Liver (tissue), 9 donors: Measurements from ENCODE around the gene TAF6L. TPM values are rescaled to one million over a fixed set of nuclear protein-coding genes. Genes with fewer than 3 reads are reported as not detected.

ENCODE experiments used
- DNase-seq: peaks from one replicate; pipeline ENCODE4 v3.0.0-alpha.2; 2017; ENCODE audit warnings: low spot score
- H3K27ac ChIP-seq, 2 donors: one replicate each; pipeline ENCODE4 v1.7.0; 2013; ENCODE audit warnings: inconsistent platforms in 2 of 2, low read length in 2 of 2, control low read depth in 1 of 2, low read depth in 1 of 2, mild to moderate bottlenecking in 1 of 2
- H3K27me3 ChIP-seq, 4 donors: one replicate each; pipeline versions ENCODE4 v1.6.1 to v1.7.0; 2013; ENCODE audit warnings: low read length in 3 of 4, inconsistent platforms in 1 of 4, mild to moderate bottlenecking in 1 of 4, moderate library complexity in 1 of 4; ENCODE audit not compliant: control insufficient read depth in 4 of 4, insufficient read depth in 4 of 4
- H3K36me3 ChIP-seq, 4 donors: one replicate each; pipeline versions ENCODE4 v1.6.1 to v1.7.0; 2013; ENCODE audit warnings: low read length in 3 of 4, mild to moderate bottlenecking in 3 of 4, low read depth in 1 of 4, moderate library complexity in 1 of 4; ENCODE audit not compliant: control insufficient read depth in 4 of 4, insufficient read depth in 3 of 4
- H3K4me1 ChIP-seq, 4 donors: one replicate each; pipeline versions ENCODE4 v1.6.1 to v1.7.0; 2013; ENCODE audit warnings: low read length in 3 of 4, mild to moderate bottlenecking in 3 of 4, moderate library complexity in 1 of 4; ENCODE audit not compliant: control insufficient read depth in 4 of 4, insufficient read depth in 4 of 4
- H3K4me3 ChIP-seq, 3 donors: one replicate each; pipeline versions ENCODE4 v1.6.1 to v1.7.0; 2013; ENCODE audit warnings: low read length in 3 of 3, control low read depth in 1 of 3, low read depth in 1 of 3, mild to moderate bottlenecking in 1 of 3
- H3K9ac ChIP-seq, 2 donors: one replicate each; pipeline ENCODE4 v1.7.0; 2013; ENCODE audit warnings: low read length in 2 of 2, mild to moderate bottlenecking in 2 of 2, moderate library complexity in 2 of 2, control low read depth in 1 of 2, low read depth in 1 of 2
- H3K9me3 ChIP-seq, 4 donors: one replicate each; pipeline versions ENCODE4 v1.6.1 to v1.7.0; 2013; ENCODE audit warnings: low read length in 3 of 4; ENCODE audit not compliant: control insufficient read depth in 4 of 4
- EGR1 ChIP-seq, 2 donors: IDR thresholded peaks; 2 replicates each; pipeline ENCODE4 v1.6.1; 2016 to 2018; ENCODE audit warnings: antibody characterized with exemption in 2 of 2, low read depth in 2 of 2
- FOXA1 ChIP-seq: IDR thresholded peaks from 2 replicates; pipeline ENCODE4 v1.6.1; 2016; ENCODE audit warnings: antibody characterized with exemption
- FOXA2 ChIP-seq: IDR thresholded peaks from 2 replicates; pipeline ENCODE4 v1.6.1; 2016; ENCODE audit warnings: antibody characterized with exemption
- GABPA ChIP-seq, 2 donors: IDR thresholded peaks in 1 of 2; conservative IDR thresholded peaks in 1 of 2; 2 replicates each; pipeline ENCODE4 v1.6.1; 2016; ENCODE audit warnings: antibody characterized with exemption in 2 of 2, mild to moderate bottlenecking in 1 of 2, moderate library complexity in 1 of 2
- HNF4A ChIP-seq, 2 donors: conservative IDR thresholded peaks; 2 replicates each; pipeline ENCODE4 v1.6.1; 2016; ENCODE audit warnings: antibody characterized with exemption in 2 of 2, mild to moderate bottlenecking in 2 of 2
- HNF4G ChIP-seq: IDR thresholded peaks from 2 replicates; pipeline ENCODE4 v1.6.1; 2016; ENCODE audit warnings: antibody characterized with exemption
- JUND ChIP-seq, 2 donors: IDR thresholded peaks; 2 replicates each; pipeline ENCODE4 v1.6.1; 2016; ENCODE audit warnings: antibody characterized with exemption in 2 of 2
- NR2F2 ChIP-seq: IDR thresholded peaks from 2 replicates; pipeline ENCODE4 v1.6.1; 2016; ENCODE audit warnings: antibody characterized with exemption
- RAD21 ChIP-seq, 2 donors: IDR thresholded peaks; 2 replicates each; pipeline ENCODE4 v1.6.1; 2016; ENCODE audit warnings: antibody characterized with exemption in 2 of 2, mild to moderate bottlenecking in 2 of 2
- RXRA ChIP-seq, 2 donors: IDR thresholded peaks; 2 replicates each; pipeline ENCODE4 v1.6.1; 2017 to 2018; ENCODE audit warnings: antibody characterized with exemption in 2 of 2, mild to moderate bottlenecking in 1 of 2
- SP1 ChIP-seq: IDR thresholded peaks from 2 replicates; pipeline ENCODE4 v1.6.1; 2018; ENCODE audit warnings: antibody characterized with exemption, mild to moderate bottlenecking
- TAF1 ChIP-seq: conservative IDR thresholded peaks from 2 replicates; pipeline ENCODE4 v1.6.1; 2016; ENCODE audit warnings: antibody characterized with exemption, mild to moderate bottlenecking
- YY1 ChIP-seq: IDR thresholded peaks from 2 replicates; pipeline ENCODE4 v1.6.1; 2016; ENCODE audit warnings: antibody characterized with exemption, mild to moderate bottlenecking
- WGBS: extraction: QIAGEN DNeasy Blood & Tissue Kit; methylation state at CpG from one replicate; pipeline ENCODE4 v1.1.7; 2013; 5-methylcytosine and 5-hydroxymethylcytosine counted together
- polyA plus RNA-seq, 2 donors: library from polyadenylated mRNA; stranded (reverse) in 1 of 2; unstranded in 1 of 2; fragments of 200-250 nt in 1 of 2; fragments of >200 nt in 1 of 2; fragmentation: Nextera tagmentation in 1 of 2; extraction: Ambion mirVana in 1 of 2; gene quantifications; one replicate each; pipeline versions ENCODE4 v1.2.1 to v1.2.3, GENCODE V29; 2013 to 2015
- total RNA-seq, 2 donors: library from RNA; depleted of rRNA; stranded (reverse); fragments of >200 nt; gene quantifications; one replicate each; pipeline ENCODE4 v1.2.3, GENCODE V29; 2014
- TF ChIP-seq, protein P1 (sequence below): fragments of 150-350 bp; IDR thresholded peaks from 2 replicates; pipeline ENCODE4 v1.5.1; 2017; ENCODE audit warnings: improper control_type of control experiment, low read depth, low read length; ENCODE audit not compliant: missing input control
- TF ChIP-seq, protein P2 (sequence below): IDR thresholded peaks from 2 replicates; pipeline ENCODE4 v1.6.1; 2016; ENCODE audit warnings: antibody characterized with exemption
- TF ChIP-seq, protein P3 (sequence below): IDR thresholded peaks from 2 replicates; pipeline ENCODE4 v1.6.1; 2016; ENCODE audit warnings: antibody characterized with exemption, mild to moderate bottlenecking
- TF ChIP-seq, protein P4 (sequence below): IDR thresholded peaks from 2 replicates; pipeline ENCODE4 v1.6.1; 2016; ENCODE audit warnings: antibody characterized with exemption
- TF ChIP-seq, protein P5 (sequence below): IDR thresholded peaks from 2 replicates; pipeline ENCODE4 v1.6.1; 2016; ENCODE audit warnings: antibody characterized with exemption
- donor health status: healthy.
- donor health status: healthy.
- donor health status: healthy.
- donor health status: healthy.
- donor health status: healthy.

The TAF6L gene, protein sequence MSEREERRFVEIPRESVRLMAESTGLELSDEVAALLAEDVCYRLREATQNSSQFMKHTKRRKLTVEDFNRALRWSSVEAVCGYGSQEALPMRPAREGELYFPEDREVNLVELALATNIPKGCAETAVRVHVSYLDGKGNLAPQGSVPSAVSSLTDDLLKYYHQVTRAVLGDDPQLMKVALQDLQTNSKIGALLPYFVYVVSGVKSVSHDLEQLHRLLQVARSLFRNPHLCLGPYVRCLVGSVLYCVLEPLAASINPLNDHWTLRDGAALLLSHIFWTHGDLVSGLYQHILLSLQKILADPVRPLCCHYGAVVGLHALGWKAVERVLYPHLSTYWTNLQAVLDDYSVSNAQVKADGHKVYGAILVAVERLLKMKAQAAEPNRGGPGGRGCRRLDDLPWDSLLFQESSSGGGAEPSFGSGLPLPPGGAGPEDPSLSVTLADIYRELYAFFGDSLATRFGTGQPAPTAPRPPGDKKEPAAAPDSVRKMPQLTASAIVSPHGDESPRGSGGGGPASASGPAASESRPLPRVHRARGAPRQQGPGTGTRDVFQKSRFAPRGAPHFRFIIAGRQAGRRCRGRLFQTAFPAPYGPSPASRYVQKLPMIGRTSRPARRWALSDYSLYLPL
- total RNA-seq (10 to 100 TPM in 1 of 2 donors, 1 to 10 TPM in 1; 8.5 to 25.2 TPM), polyA plus RNA-seq (10 to 100 TPM in 1 of 2 donors, 1 to 10 TPM in 1; 5.8 to 12.8 TPM)

DNA sequence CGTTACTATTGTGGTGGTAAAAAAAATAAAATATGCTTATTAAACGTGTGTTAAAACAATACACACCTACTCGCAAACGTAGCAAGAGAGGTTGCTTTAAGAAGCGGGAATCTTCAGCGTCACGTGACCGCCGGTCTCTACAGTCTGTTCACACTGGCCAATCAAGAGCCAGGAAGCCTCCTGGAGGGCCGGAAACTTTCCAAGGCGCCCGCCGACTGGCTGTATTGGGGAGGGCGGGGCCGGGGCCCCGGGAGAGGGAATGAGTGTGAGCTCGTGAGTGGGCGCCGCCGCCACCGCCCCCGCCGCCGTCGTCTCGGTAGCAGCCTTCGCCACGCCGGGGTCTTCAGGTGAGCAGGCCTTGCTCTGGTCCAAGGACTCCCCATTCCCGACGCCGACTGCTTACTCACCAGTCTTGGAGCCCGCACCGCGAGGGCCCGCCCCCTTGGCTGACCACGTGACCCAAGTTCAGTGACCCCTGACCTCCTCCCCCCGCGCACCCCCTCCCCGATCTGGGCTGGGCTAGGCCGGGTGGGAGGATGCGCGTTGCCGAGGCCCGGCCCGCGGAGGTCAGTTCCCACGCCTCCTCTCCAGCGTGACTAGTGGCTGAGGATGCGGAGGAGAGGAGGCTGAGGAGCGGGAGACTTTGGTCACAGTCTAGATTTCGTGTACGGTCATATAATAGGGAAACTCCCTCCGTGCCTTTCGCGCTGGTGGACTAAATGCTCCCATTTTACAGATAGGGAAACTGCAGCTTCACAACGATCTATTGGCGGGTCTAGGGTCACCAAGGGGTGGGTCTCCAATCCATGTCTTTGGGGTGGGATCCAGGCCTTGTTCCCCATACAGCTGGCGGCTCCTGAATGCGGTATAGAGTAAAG lies at the start of gene TAF6L:
Gene TAF6L (plus strand): TSS at position 253 of the 878 bp plus-strand sequence. CDS start 4,388 bp downstream, outside the sequence.
- Histone ChIP-seq H3K27me3 (no peaks in the 10 kb centered on the region), H3K4me3 (peak within 1 kb of the TSS; percentile 66 to 70 (median 68)), H3K27ac (peak within 1 kb of the TSS; percentile 94), H3K9ac (peak within 1 kb of the TSS; percentile 57 to 62), H3K9me3 (no peaks in the 10 kb centered on the region), H3K36me3 (peaks cover 2 to 24% (median 13%) of the 10 kb centered on the region in 4 donors), H3K4me1 (peaks cover 4 to 23% (median 17%) of the 10 kb centered on the region in 4 donors)
- no peak for TF ChIP-seq RAD21 (IDR thresholded peaks at IDR 0.05)
- TF ChIP-seq, protein P1, sequence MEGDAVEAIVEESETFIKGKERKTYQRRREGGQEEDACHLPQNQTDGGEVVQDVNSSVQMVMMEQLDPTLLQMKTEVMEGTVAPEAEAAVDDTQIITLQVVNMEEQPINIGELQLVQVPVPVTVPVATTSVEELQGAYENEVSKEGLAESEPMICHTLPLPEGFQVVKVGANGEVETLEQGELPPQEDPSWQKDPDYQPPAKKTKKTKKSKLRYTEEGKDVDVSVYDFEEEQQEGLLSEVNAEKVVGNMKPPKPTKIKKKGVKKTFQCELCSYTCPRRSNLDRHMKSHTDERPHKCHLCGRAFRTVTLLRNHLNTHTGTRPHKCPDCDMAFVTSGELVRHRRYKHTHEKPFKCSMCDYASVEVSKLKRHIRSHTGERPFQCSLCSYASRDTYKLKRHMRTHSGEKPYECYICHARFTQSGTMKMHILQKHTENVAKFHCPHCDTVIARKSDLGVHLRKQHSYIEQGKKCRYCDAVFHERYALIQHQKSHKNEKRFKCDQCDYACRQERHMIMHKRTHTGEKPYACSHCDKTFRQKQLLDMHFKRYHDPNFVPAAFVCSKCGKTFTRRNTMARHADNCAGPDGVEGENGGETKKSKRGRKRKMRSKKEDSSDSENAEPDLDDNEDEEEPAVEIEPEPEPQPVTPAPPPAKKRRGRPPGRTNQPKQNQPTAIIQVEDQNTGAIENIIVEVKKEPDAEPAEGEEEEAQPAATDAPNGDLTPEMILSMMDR: no peak
- TF ChIP-seq FOXA2: no peak
- TF ChIP-seq FOXA1: no peak
- peak; percentile 77 to 90 for TF ChIP-seq RXRA (IDR thresholded peaks at IDR 0.05)
- TF ChIP-seq, protein P2, sequence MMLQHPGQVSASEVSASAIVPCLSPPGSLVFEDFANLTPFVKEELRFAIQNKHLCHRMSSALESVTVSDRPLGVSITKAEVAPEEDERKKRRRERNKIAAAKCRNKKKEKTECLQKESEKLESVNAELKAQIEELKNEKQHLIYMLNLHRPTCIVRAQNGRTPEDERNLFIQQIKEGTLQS: no peak
- TF ChIP-seq, protein P3, sequence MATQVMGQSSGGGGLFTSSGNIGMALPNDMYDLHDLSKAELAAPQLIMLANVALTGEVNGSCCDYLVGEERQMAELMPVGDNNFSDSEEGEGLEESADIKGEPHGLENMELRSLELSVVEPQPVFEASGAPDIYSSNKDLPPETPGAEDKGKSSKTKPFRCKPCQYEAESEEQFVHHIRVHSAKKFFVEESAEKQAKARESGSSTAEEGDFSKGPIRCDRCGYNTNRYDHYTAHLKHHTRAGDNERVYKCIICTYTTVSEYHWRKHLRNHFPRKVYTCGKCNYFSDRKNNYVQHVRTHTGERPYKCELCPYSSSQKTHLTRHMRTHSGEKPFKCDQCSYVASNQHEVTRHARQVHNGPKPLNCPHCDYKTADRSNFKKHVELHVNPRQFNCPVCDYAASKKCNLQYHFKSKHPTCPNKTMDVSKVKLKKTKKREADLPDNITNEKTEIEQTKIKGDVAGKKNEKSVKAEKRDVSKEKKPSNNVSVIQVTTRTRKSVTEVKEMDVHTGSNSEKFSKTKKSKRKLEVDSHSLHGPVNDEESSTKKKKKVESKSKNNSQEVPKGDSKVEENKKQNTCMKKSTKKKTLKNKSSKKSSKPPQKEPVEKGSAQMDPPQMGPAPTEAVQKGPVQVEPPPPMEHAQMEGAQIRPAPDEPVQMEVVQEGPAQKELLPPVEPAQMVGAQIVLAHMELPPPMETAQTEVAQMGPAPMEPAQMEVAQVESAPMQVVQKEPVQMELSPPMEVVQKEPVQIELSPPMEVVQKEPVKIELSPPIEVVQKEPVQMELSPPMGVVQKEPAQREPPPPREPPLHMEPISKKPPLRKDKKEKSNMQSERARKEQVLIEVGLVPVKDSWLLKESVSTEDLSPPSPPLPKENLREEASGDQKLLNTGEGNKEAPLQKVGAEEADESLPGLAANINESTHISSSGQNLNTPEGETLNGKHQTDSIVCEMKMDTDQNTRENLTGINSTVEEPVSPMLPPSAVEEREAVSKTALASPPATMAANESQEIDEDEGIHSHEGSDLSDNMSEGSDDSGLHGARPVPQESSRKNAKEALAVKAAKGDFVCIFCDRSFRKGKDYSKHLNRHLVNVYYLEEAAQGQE: no peak
- no peak for TF ChIP-seq TAF1
- TF ChIP-seq JUND (IDR thresholded peaks at IDR 0.05): peak in 1 of 2 donors; percentile 23
- TF ChIP-seq YY1: peak; percentile 54
- TF ChIP-seq NR2F2: peak; percentile 92
- TF ChIP-seq, protein P4, sequence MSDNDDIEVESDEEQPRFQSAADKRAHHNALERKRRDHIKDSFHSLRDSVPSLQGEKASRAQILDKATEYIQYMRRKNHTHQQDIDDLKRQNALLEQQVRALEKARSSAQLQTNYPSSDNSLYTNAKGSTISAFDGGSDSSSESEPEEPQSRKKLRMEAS: peak; percentile 56
- no peak for TF ChIP-seq HNF4G
- TF ChIP-seq, protein P5, sequence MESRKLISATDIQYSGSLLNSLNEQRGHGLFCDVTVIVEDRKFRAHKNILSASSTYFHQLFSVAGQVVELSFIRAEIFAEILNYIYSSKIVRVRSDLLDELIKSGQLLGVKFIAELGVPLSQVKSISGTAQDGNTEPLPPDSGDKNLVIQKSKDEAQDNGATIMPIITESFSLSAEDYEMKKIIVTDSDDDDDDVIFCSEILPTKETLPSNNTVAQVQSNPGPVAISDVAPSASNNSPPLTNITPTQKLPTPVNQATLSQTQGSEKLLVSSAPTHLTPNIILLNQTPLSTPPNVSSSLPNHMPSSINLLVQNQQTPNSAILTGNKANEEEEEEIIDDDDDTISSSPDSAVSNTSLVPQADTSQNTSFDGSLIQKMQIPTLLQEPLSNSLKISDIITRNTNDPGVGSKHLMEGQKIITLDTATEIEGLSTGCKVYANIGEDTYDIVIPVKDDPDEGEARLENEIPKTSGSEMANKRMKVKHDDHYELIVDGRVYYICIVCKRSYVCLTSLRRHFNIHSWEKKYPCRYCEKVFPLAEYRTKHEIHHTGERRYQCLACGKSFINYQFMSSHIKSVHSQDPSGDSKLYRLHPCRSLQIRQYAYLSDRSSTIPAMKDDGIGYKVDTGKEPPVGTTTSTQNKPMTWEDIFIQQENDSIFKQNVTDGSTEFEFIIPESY: no peak
- peak; percentile 88 for TF ChIP-seq SP1
- TF ChIP-seq GABPA (IDR thresholded peaks at IDR 0.05 in 1 of 2, conservative IDR thresholded peaks at IDR 0.05 in 1 of 2): peak; percentile 22 to 80
- TF ChIP-seq EGR1 (IDR thresholded peaks at IDR 0.05; ENCODE audit: low read depth in 2 of 2): peak; percentile 59 to 71
- peak; percentile 44 to 59 for TF ChIP-seq HNF4A (conservative IDR thresholded peaks at IDR 0.05)
- DNase-seq: peak; percentile 93
- WGBS: 2% methylated on average over 60 of the region's 60 CpGs
